ENCODE data around the gene EHMT1.

Gene EHMT1

GRCh38 chr9:137815256-137816255 lies 196.8 kb downstream of the EHMT1 start:
- no peak for DNase-seq
- Histone ChIP-seq H3K4me1 (no peaks in the 10 kb centered on the region), H3K36me3 (peaks cover 64% of the 10 kb centered on the region), H3K27me3 (no peaks in the 10 kb centered on the region), H3K4me3 (ENCODE audit: low read depth, low read length) (no peak overlapping the region), H3K9me3 (no peaks in the 10 kb centered on the region)
- no peak for TF ChIP-seq CTCF (IDR thresholded peaks at IDR 0.05; ENCODE audit: low read depth, low read length)

GRCh38 chr9:137816531-137817235 lies 197.9 kb downstream of the EHMT1 start:
- DNase-seq = no peak
- no peak overlapping the region for H3K4me3 ChIP-seq (ENCODE audit: low read depth, low read length)
- no peaks in the 10 kb centered on the region for H3K9me3 ChIP-seq
- no peak for TF ChIP-seq CTCF (IDR thresholded peaks at IDR 0.05; ENCODE audit: low read depth, low read length)
- H3K36me3 ChIP-seq = peaks cover 61% of the 10 kb centered on the region
- H3K4me1 ChIP-seq = no peaks in the 10 kb centered on the region
- H3K27me3 ChIP-seq = no peaks in the 10 kb centered on the region

GRCh38 chr9:137817236-137818200 lies 198.7 kb downstream of the EHMT1 start:
- H3K9me3 ChIP-seq = no peaks in the 10 kb centered on the region
- H3K4me3 ChIP-seq (ENCODE audit: low read depth, low read length) = no peak overlapping the region
- no peaks in the 10 kb centered on the region for H3K27me3 ChIP-seq
- TF ChIP-seq CTCF (IDR thresholded peaks at IDR 0.05; ENCODE audit: low read depth, low read length) = no peak
- no peaks in the 10 kb centered on the region for H3K4me1 ChIP-seq
- DNase-seq = no peak
- H3K36me3 ChIP-seq = peaks cover 58% of the 10 kb centered on the region

GRCh38 chr9:137818286-137818685 lies 199.5 kb downstream of the EHMT1 start:
- Histone ChIP-seq H3K4me3 (ENCODE audit: low read depth, low read length) (no peak overlapping the region), H3K36me3 (peaks cover 52% of the 10 kb centered on the region), H3K4me1 (no peaks in the 10 kb centered on the region), H3K9me3 (no peaks in the 10 kb centered on the region), H3K27me3 (no peaks in the 10 kb centered on the region)
- no peak for TF ChIP-seq CTCF (IDR thresholded peaks at IDR 0.05; ENCODE audit: low read depth, low read length)
- no peak for DNase-seq

- Histone ChIP-seq H3K4me1 (no peaks in the 10 kb centered on the region), H3K4me3 (ENCODE audit: low read depth, low read length) (no peak overlapping the region), H3K9me3 (no peaks in the 10 kb centered on the region; the same call in 1 of the 2 replicates), H3K36me3 (peaks cover 45% of the 10 kb centered on the region), H3K27me3 (no peaks in the 10 kb centered on the region)
- no peak for TF ChIP-seq CTCF (IDR thresholded peaks at IDR 0.05; ENCODE audit: low read depth, low read length)
- DNase-seq = no peak
Measured at GRCh38 chr9:137820161-137820855, 201.5 kb downstream of the EHMT1 start.

Measured in BE2C (cell line).